ENCODE data around the gene GATC. TPM values are rescaled to one million over a fixed set of nuclear protein-coding genes. Genes with fewer than 3 reads are reported as not detected.

GATC gene
- total RNA-seq, 1 donor from 2014 or later, result 21.1 TPM

GRCh38 chr12:120475643-120476042, 29.4 kb downstream of the GATC start:
- Mint-ChIP-seq H3K4me3 (ENCODE audit: unreplicated experiment) (no peak overlapping the region), H3K9me3 (ENCODE audit: unreplicated experiment) (no peaks in the 10 kb centered on the region), H3K36me3 (ENCODE audit: unreplicated experiment) (no peaks in the 10 kb centered on the region), H3K27ac (ENCODE audit: unreplicated experiment) (no peak overlapping the region), H3K27me3 (ENCODE audit: unreplicated experiment) (no peaks in the 10 kb centered on the region), H3K4me1 (ENCODE audit: unreplicated experiment) (peaks cover 20% of the 10 kb centered on the region)
- DNase-seq (ENCODE audit: extremely low spot score, unreplicated experiment), result no peak
- TF ChIP-seq, protein P1, sequence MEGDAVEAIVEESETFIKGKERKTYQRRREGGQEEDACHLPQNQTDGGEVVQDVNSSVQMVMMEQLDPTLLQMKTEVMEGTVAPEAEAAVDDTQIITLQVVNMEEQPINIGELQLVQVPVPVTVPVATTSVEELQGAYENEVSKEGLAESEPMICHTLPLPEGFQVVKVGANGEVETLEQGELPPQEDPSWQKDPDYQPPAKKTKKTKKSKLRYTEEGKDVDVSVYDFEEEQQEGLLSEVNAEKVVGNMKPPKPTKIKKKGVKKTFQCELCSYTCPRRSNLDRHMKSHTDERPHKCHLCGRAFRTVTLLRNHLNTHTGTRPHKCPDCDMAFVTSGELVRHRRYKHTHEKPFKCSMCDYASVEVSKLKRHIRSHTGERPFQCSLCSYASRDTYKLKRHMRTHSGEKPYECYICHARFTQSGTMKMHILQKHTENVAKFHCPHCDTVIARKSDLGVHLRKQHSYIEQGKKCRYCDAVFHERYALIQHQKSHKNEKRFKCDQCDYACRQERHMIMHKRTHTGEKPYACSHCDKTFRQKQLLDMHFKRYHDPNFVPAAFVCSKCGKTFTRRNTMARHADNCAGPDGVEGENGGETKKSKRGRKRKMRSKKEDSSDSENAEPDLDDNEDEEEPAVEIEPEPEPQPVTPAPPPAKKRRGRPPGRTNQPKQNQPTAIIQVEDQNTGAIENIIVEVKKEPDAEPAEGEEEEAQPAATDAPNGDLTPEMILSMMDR (IDR thresholded peaks at IDR 0.05), result no peak

- H3K4me1 Mint-ChIP-seq (ENCODE audit: unreplicated experiment), result peaks cover 5% of the 10 kb centered on the region
- no peaks in the 10 kb centered on the region for H3K27me3 Mint-ChIP-seq (ENCODE audit: unreplicated experiment)
- H3K4me3 Mint-ChIP-seq (ENCODE audit: unreplicated experiment), result no peak overlapping the region
- H3K9me3 Mint-ChIP-seq (ENCODE audit: unreplicated experiment), result no peaks in the 10 kb centered on the region
- no peak for DNase-seq (ENCODE audit: extremely low spot score, unreplicated experiment)
- TF ChIP-seq, protein P1 (IDR thresholded peaks at IDR 0.05), result no peak
- no peak overlapping the region for H3K27ac Mint-ChIP-seq (ENCODE audit: unreplicated experiment)
- H3K36me3 Mint-ChIP-seq (ENCODE audit: unreplicated experiment), result peaks cover 8% of the 10 kb centered on the region
Observed at GRCh38 chr12:120479458-120479857, 33.2 kb downstream of the GATC start.

GRCh38 chr12:120480211-120480610, 34.0 kb downstream of the GATC start:
- TF ChIP-seq, protein P1 (IDR thresholded peaks at IDR 0.05), result no peak
- H3K27ac Mint-ChIP-seq (ENCODE audit: unreplicated experiment), result no peak overlapping the region
- no peaks in the 10 kb centered on the region for H3K9me3 Mint-ChIP-seq (ENCODE audit: unreplicated experiment)
- DNase-seq (ENCODE audit: extremely low spot score, unreplicated experiment), result no peak
- H3K27me3 Mint-ChIP-seq (ENCODE audit: unreplicated experiment), result no peaks in the 10 kb centered on the region
- H3K4me3 Mint-ChIP-seq (ENCODE audit: unreplicated experiment), result no peak overlapping the region
- H3K4me1 Mint-ChIP-seq (ENCODE audit: unreplicated experiment), result no peaks in the 10 kb centered on the region
- peaks cover 8% of the 10 kb centered on the region for H3K36me3 Mint-ChIP-seq (ENCODE audit: unreplicated experiment)

DNA sequence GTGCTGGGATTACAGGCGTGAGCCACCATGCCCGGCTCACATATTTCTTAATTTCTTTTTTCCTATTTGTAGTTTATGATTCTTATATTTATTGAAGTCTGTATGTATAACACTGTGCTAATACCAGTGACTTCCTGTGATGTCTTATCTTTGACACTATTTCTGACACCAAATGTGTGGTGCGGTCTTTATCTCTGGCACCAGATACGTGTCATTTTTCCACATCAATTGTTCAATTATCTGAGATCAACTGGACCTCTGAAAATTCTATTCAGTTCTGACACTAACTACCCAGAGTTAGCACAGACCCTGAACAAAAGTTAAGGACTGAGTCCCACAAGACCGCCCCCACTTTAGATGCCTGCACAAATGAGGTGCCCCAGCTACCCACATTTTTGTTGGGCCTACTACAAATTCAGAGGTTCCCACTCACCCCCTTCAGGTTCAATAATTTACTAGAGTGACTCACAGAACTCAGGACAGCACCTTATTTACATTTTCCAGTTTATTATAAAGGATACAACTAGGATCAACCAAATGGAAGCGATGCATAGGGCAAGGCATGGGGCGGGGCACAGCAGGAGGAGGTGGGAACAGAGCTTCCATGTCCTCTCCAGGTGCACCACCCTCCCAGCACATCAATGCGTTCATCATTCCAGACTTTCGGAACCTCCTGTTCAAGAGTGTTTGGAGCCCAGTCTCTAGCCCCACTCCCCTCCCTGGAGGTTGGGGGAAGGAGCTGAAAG, 35.0 kb downstream of the GATC start:
- Mint-ChIP-seq H3K4me3 (ENCODE audit: unreplicated experiment) (no peak overlapping the region), H3K4me1 (ENCODE audit: unreplicated experiment) (no peaks in the 10 kb centered on the region), H3K27me3 (ENCODE audit: unreplicated experiment) (no peaks in the 10 kb centered on the region), H3K9me3 (ENCODE audit: unreplicated experiment) (no peaks in the 10 kb centered on the region), H3K36me3 (ENCODE audit: unreplicated experiment) (peaks cover 8% of the 10 kb centered on the region), H3K27ac (ENCODE audit: unreplicated experiment) (no peak overlapping the region)
- TF ChIP-seq, protein P1 (IDR thresholded peaks at IDR 0.05), result no peak
- DNase-seq (ENCODE audit: extremely low spot score, unreplicated experiment), result no peak

DNA sequence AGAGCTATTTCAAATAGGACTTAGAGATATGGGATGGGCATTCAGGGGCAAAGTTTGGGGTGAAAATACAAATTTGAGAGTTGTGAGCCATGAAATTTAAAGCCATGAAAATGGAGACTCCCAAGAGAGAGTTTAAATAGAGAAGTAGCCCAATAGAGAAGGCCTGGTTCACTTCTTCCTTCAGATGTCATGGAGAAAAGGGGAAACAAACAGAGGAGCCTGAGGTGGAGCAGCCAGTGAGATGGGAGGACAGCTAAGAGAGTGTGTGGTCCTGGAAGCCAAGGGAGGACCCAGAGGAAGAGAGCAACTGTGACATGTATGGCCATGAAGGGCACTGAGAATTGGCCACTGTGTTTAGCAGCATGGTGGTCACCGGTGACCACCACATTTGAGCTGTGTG, 37.4 kb downstream of the GATC start:
- no peaks in the 10 kb centered on the region for H3K27me3 Mint-ChIP-seq (ENCODE audit: unreplicated experiment)
- no peaks in the 10 kb centered on the region for H3K4me1 Mint-ChIP-seq (ENCODE audit: unreplicated experiment)
- DNase-seq (ENCODE audit: extremely low spot score, unreplicated experiment), result no peak
- H3K36me3 Mint-ChIP-seq (ENCODE audit: unreplicated experiment), result peaks cover 8% of the 10 kb centered on the region
- no peak overlapping the region for H3K4me3 Mint-ChIP-seq (ENCODE audit: unreplicated experiment)
- TF ChIP-seq, protein P1 (IDR thresholded peaks at IDR 0.05), result no peak
- H3K9me3 Mint-ChIP-seq (ENCODE audit: unreplicated experiment), result no peaks in the 10 kb centered on the region
- no peak overlapping the region for H3K27ac Mint-ChIP-seq (ENCODE audit: unreplicated experiment)

All from osteocyte (in vitro differentiated cells).